GOT3 (cell line): ENCODE results near the gene HEYL.
"Not testable (repeated sequence)": the region's sequence is repeated elsewhere in the genome, so short reads cannot be mapped to it uniquely, and the experiment has no call there.

Experiments
- DNase-seq: peaks from one replicate; lab custom pipeline; 2025; ENCODE audit warnings: mixed read lengths; lab: John Stamatoyannopoulos, UW

The HEYL gene

DNA sequence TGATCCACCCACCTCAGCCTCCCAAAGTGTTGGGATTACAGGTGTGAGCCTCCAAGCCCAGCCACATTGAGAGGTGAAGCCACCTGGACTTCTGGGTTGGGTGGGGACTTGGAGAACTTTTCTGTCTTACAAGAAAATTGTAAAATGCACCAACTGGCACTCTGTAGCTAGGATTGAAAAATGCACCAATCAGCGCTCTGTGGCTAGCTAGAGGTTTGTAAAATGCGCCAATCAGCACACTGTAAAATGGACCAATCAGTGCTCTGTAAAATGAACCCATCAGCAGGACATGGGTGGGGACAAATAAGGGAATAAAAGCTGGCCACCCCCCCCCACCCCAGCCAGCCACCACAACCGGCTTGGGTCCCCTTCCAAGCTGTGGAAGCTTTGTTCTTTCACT lies 35.8 kb downstream of the HEYL start:
- not testable (repeated sequence) for DNase-seq

DNA sequence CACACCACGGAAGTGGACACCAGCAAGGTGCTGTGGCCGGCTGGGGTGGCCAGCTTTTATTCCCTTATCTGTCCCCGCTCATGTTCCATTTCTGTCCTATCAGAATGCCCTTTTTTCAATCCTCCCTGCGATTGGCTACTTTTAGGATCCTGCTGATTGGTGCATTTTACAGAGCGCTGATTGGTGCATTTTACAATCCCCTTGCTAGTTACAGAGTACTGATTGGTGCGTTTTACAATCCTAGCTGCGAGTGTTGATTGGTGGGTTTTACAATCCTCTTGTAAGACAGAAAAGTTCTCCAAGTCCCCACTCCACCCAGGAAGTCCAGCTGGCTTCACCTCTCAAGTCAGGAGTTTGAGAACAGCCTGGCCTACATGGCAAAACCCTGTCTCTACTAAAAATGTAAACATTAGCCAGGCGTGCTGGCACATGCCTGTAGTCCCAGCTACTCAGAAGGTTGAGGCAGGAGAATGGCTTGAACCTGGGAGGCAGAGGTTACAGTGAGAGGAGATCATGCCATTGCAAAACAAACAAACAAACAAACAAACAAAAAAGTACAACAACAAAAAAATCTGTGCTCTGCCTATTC lies 37.7 kb downstream of the HEYL start:
- DNase-seq: not testable (repeated sequence)

DNA sequence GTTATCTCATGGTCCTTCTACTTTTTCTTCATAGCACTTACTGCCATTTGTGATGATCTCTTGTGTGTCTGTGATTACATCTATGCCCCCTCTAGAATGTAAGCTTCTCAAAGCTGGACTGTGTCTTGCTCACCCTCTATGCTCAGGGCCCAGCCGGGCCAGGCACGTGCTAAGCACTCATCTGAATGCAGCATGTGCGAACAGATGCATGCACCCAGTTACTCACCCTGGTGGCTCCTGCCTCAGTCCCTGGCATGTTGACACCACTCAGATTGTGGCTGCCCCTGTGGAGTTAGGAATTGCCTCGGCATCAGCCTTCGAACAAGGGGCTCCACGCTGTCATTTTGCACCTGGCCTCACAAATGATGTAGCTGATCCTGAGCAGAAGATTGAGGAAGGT lies 43.3 kb downstream of the HEYL start:
- no peak for DNase-seq

DNA sequence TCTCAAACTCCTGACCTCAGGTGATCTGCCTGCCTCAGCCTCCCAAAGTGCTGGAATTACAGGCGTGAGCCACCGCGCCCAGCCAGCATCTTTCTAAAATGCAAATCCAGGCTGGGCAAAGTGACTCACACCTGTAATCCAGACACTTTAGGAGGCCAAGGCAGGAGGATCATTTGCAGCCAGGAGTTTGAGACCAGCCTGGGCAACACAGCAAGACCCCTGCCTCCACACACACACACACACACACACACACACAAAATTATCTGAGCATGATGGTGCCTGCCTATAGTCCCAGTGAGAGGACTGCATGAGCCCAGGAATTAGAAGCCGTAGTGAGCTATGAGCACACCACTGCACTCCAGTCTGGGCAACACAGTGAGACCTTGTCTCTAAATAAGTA lies 46.1 kb downstream of the HEYL start:
- no peak for DNase-seq

DNA sequence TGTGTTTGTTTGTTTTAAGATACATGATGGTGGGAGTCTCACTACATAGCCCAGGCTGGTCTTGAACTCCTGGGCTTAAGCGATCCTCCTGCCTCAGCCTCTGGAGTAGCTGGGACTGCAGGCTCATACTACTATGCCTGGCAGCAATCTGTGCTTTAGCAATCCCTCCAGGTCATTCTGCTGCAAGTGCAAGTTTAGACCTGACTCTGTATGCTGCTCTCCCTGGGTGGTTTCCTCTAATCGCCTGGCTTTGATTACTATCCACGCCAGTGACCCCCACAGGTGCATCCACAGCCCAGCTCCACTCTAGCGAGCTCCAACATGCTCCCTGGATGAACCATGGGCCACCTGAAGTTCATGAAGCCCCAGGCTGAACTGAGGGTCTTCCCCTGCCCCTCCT lies 47.4 kb downstream of the HEYL start:
- DNase-seq: no peak

DNA sequence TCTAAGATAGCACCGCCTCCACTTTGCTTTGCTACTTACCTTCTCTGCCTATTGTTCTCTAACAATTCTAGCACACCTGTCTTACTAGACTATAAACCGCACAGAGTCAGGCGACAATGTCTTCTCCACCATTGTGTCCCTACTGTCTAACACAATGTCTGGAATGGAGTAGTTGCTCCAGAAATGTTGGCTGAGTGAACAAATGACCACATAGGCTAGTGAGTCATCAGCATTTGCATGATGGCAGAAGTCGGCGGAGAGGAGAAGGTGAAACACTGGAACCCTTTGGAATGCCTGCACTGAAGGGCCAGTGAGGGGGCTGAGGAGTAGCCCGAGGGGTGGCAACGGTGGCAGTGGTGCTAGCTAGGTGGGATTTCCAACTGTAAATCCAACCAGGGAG lies 48.9 kb downstream of the HEYL start:
- DNase-seq: no peak

DNA sequence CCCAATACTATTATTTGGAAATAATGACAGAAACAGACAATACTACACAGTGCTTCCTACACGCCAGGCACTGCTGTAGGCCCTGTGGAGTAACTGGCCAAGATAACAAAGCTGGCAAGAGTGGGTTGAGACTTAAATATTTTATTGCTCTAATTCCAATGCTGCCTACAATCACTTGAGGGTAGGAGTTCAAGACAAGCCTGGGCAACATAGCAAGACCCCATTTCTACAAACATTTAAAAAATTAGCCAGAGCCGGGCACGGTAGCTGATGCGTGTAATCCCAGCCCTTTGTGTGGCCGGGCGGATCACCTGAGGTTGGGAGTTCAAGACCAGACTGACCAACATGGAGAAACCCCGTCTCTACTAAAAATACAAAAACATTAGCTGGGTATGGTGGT lies 53.5 kb downstream of the HEYL start:
- no peak for DNase-seq

DNA sequence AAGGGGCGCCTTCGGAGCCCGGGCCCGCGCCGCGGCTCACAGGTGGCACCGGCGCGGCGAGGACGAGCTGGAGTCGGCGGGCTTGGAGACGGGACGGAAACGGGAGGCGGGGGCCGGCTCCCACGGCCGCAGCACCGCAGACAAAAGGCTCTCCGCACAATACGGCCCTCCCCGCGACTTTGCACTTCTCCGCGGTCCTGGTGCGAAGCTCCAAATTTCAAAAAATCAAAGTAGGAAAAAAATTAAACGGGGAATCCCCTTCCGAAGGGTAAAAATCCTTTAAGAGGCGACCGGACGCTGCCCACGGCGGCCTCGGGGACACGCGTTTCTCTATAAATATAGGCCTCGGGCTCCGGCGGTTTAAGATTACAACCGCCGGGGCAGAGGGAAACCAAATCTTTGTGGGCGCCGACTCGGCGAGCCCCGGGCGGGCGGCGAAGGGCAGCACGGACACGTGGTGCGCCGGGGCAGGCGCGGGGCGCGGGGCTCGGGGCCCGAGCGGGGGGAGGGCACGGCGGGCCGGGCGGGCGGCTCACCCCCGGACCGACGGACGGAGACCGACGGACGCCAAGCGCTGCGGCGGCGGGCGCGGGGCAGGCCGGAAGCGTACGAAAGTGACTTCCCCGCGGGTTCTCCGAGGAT lies 63.3 kb downstream of the HEYL start:
- no peak for DNase-seq

DNA sequence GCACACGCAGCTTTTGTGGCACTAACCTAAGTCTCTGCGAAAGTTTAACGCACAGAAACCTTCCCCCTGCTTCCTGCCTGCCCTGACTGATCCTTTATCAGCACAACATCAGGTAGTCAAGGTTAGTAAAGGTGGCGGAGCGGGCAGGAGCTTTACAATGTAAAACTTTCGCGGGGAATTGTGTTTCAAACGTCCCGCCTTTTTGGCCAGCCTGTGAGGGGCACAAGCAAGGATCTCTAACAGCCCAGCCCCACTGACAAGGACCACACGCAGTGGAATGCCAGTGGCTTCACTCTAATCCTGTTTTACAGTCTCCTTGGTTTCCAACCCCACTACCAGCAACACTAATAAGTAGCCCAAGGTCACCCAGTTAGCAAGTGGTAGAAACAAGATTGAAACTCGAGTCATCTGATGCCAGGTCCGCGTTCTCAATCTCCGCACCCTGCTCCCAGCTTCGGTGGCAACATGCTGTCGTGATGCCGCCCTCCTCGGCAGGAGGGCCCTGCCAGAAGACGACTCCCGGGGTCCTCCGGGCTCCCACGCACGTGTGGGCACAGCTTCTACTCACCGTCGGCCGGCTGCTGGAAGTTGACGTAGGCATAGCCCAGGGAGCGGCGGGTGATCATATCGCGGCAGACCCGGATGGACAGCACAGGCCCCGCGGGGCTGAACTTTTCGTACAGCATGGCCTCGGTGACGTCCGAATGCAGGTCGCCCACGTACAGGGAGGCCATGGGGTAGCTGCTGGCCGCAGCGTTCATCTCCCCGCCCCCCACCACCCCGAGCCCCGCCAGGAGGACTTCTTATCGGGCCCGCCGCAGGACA lies 64.0 kb downstream of the HEYL start:
- DNase-seq: no peak

DNA sequence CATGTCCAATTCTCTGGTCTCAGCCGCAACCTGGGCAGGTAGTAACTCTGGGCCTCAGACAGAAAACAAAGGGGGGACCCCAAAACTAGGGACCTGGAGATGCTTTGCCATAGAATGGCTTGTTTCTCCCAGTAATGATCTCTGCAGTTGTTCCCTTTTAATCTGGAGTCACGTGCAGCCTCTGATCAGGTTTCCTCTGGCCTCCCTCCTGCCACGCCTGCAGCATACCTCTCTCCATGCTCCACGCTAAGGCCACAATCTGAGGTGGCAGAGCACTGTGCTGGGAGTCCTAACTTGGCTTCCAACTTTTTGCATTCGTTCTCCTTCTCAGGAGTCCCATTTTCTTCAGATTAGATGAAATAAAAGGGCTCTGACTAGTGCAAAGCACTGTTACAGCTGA lies 64.8 kb downstream of the HEYL start:
- DNase-seq: no peak
